ENCODE data around the gene UNC45B.
"Not testable (repeated sequence)": the region's sequence is repeated elsewhere in the genome, so short reads cannot be mapped to it uniquely, and the experiment has no call there.

Gene UNC45B

DNA sequence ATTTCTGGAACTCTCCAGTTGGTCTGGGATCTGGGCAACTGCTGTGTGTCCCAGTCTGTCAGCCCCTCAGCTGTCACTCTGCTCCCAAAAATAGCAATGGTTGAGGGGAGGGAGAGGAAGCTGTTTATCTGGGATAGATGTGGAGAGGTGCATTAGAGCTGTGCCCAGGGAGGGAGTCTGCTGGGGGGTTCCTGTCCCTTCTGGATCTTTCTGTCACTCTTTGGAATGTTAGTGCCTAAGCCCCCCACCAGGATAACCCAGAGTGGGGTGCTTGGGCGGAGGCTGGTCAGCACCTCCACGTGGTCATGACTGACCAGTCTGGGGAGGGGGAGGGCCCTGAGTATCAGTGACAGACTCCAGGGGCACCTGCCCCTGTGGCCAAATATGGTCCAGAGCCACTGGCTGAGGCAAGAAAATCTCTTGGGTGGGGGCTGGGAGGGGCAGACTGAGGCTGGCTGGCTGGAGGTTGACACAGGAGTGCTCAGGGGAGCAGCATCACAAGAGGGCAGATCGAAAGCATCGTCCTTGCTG, at the start of gene UNC45B:
Gene UNC45B (plus strand): TSS at position 443 of the 531 bp plus-strand sequence. CDS start 447 bp downstream, outside the sequence.
- no peak within 1 kb of the TSS for H3K9ac ChIP-seq (ENCODE audit: low read length in 2 of 2)
- H3K27ac ChIP-seq (ENCODE audit: low read length): peak within 1 kb of the TSS; percentile 11
- H3K4me1 ChIP-seq (ENCODE audit: control insufficient read depth, insufficient read depth, low read length): peaks cover 6% of the 10 kb centered on the region
- H3K36me3 ChIP-seq (ENCODE audit: control insufficient read depth in 2 of 2, insufficient read depth in 2 of 2, low read length in 2 of 2): no peaks in the 10 kb centered on the region
- no peak within 1 kb of the TSS for H3K4me3 ChIP-seq (ENCODE audit: low read length in 2 of 2)
- H3K9me3 ChIP-seq (ENCODE audit: control insufficient read depth in 2 of 2, low read length in 2 of 2): no peaks in the 10 kb centered on the region
- H3K27me3 ChIP-seq (ENCODE audit: control insufficient read depth in 1 of 2, insufficient read depth in 2 of 2, low read length in 2 of 2): no peaks in the 10 kb centered on the region

GRCh38 chr17:35099908-35100307, 47.7 kb upstream of the UNC45B start:
- no peak overlapping the region for H3K9ac ChIP-seq (ENCODE audit: low read length in 2 of 2)
- H3K27ac ChIP-seq (ENCODE audit: low read length): no peak overlapping the region
- no peaks in the 10 kb centered on the region for H3K27me3 ChIP-seq (ENCODE audit: control insufficient read depth in 1 of 2, insufficient read depth in 2 of 2, low read length in 2 of 2)
- no peaks in the 10 kb centered on the region for H3K9me3 ChIP-seq (ENCODE audit: control insufficient read depth in 2 of 2, low read length in 2 of 2)
- H3K4me3 ChIP-seq (ENCODE audit: low read length in 2 of 2): no peak overlapping the region
- no peaks in the 10 kb centered on the region for H3K4me1 ChIP-seq (ENCODE audit: control insufficient read depth, insufficient read depth, low read length)
- peaks cover 12 to 23% of the 10 kb centered on the region in 2 donors for H3K36me3 ChIP-seq (ENCODE audit: control insufficient read depth in 2 of 2, insufficient read depth in 2 of 2, low read length in 2 of 2)

- peaks cover 0 to 3% of the 10 kb centered on the region in 2 donors for H3K9me3 ChIP-seq (ENCODE audit: control insufficient read depth in 2 of 2, low read length in 2 of 2)
- H3K4me3 ChIP-seq (ENCODE audit: low read length in 2 of 2): no peak overlapping the region
- no peaks in the 10 kb centered on the region for H3K4me1 ChIP-seq (ENCODE audit: control insufficient read depth, insufficient read depth, low read length)
- H3K27me3 ChIP-seq (ENCODE audit: control insufficient read depth in 1 of 2, insufficient read depth in 2 of 2, low read length in 2 of 2): no peaks in the 10 kb centered on the region
- H3K9ac ChIP-seq (ENCODE audit: low read length in 2 of 2): no peak overlapping the region
- H3K36me3 ChIP-seq (ENCODE audit: control insufficient read depth in 2 of 2, insufficient read depth in 2 of 2, low read length in 2 of 2): peaks cover 14 to 29% of the 10 kb centered on the region in 2 donors
- H3K27ac ChIP-seq (ENCODE audit: low read length): no peak overlapping the region
Observed at GRCh38 chr17:35101036-35101435, 46.6 kb upstream of the UNC45B start.

DNA sequence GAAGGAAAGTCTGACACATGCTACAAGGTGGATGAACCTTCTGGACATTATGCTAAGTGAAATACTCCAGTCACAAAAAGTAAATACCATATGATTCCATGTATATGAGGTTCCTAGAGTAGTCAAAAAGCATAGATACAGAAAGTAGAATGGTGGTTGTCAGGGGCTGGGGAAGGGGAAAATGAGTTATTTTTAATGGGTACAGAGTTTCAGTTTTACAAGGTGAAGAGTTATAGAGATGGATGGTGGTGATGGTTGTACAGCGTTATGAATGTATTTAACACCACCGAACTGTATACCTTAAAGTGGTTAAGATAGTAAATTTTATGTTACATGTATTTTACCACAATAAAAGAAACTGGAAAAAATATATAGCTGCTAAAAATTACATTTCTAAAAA, 45.9 kb upstream of the UNC45B start:
- Histone ChIP-seq H3K36me3 (ENCODE audit: control insufficient read depth in 2 of 2, insufficient read depth in 2 of 2, low read length in 2 of 2) (peaks cover 20 to 36% of the 10 kb centered on the region in 2 donors), H3K27me3 (ENCODE audit: control insufficient read depth in 1 of 2, insufficient read depth in 2 of 2, low read length in 2 of 2) (no peaks in the 10 kb centered on the region)

DNA sequence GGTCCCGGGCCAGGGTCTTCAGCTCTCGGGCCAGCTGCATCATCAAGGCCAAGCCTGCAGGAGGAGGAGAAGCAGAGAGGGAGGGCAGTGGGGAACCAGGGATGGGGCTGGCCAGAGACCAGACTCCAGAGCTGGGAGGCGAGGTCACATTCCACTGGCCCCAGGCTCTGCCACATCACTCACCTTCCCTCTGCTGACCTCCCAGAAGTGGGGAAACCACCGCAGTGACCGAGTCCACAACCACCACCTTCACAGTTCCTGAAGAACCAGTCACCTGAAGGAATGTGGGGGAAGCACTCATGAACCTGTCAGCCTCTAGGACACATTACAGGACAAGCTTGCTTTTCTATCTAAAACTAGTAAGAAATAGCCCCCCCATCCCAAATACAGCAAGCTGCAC, 44.3 kb upstream of the UNC45B start:
- H3K27me3 ChIP-seq (ENCODE audit: control insufficient read depth in 1 of 2, insufficient read depth in 2 of 2, low read length in 2 of 2): no peaks in the 10 kb centered on the region
- H3K9me3 ChIP-seq (ENCODE audit: control insufficient read depth in 2 of 2, low read length in 2 of 2): peaks cover 0 to 4% of the 10 kb centered on the region in 2 donors
- H3K36me3 ChIP-seq (ENCODE audit: control insufficient read depth in 2 of 2, insufficient read depth in 2 of 2, low read length in 2 of 2): peaks cover 26 to 37% of the 10 kb centered on the region in 2 donors
- H3K4me3 ChIP-seq (ENCODE audit: low read length in 2 of 2): no peak overlapping the region
- no peak overlapping the region for H3K27ac ChIP-seq (ENCODE audit: low read length)
- H3K9ac ChIP-seq (ENCODE audit: low read length in 2 of 2): no peak overlapping the region
- H3K4me1 ChIP-seq (ENCODE audit: control insufficient read depth, insufficient read depth, low read length): no peaks in the 10 kb centered on the region

More for the DNA sequence above, 45.9 kb upstream of the UNC45B start:
- no peak overlapping the region for H3K4me3 ChIP-seq (ENCODE audit: low read length in 2 of 2)
- no peaks in the 10 kb centered on the region for H3K4me1 ChIP-seq (ENCODE audit: control insufficient read depth, insufficient read depth, low read length)
- peaks cover 0 to 4% of the 10 kb centered on the region in 2 donors for H3K9me3 ChIP-seq (ENCODE audit: control insufficient read depth in 2 of 2, low read length in 2 of 2)
- H3K9ac ChIP-seq (ENCODE audit: low read length in 2 of 2): no peak overlapping the region
- no peak overlapping the region for H3K27ac ChIP-seq (ENCODE audit: low read length)

DNA sequence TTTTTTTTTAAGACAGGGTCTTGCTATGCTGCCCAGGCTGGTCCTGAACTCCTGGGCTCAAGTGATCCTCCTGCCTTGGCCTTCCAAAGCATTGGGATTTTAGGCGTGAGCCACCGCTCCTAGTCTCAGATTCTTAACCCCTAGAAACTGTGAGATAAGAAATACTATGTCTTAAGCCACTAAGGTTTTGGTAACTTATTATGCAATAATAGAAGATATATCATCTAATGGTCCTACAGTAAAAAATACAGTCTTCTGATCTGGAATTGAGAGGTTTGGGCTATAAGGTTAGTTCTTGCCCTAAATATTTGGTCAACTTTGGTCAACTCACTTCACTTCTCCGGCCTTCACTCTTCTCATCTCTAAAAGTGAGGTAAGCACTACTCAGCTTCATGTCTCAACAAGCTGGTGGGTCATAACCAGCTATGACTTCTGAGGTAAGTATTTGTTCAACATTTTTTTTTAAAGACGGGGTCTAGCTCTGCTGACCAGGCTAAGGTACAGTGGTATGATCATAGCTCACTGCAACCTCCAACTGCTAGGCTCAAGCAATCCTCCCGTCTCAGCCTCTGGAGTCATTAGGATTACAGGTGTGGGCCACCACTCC, 42.7 kb upstream of the UNC45B start:
- Histone ChIP-seq H3K4me1 (ENCODE audit: control insufficient read depth, insufficient read depth, low read length) (no peaks in the 10 kb centered on the region), H3K9me3 (ENCODE audit: control insufficient read depth in 2 of 2, low read length in 2 of 2) (peaks cover 0 to 4% of the 10 kb centered on the region in 2 donors), H3K27me3 (ENCODE audit: control insufficient read depth in 1 of 2, insufficient read depth in 2 of 2, low read length in 2 of 2) (no peaks in the 10 kb centered on the region), H3K36me3 (ENCODE audit: control insufficient read depth in 2 of 2, insufficient read depth in 2 of 2, low read length in 2 of 2) (peaks cover 26 to 32% of the 10 kb centered on the region in 2 donors), H3K9ac (ENCODE audit: low read length in 2 of 2) (no peak overlapping the region), H3K27ac (ENCODE audit: low read length) (no peak overlapping the region), H3K4me3 (ENCODE audit: low read length in 2 of 2) (no peak overlapping the region)

- H3K27ac ChIP-seq (ENCODE audit: low read length); H3K9ac ChIP-seq (ENCODE audit: low read length in 2 of 2); H3K4me3 ChIP-seq (ENCODE audit: low read length in 2 of 2); H3K4me1 ChIP-seq (ENCODE audit: control insufficient read depth, insufficient read depth, low read length); H3K27me3 ChIP-seq (ENCODE audit: control insufficient read depth in 1 of 2, insufficient read depth in 2 of 2, low read length in 2 of 2); H3K9me3 ChIP-seq (ENCODE audit: control insufficient read depth in 2 of 2, low read length in 2 of 2): not testable (repeated sequence)
- peaks cover 13% of the 10 kb centered on the region in 2 donors for H3K36me3 ChIP-seq (ENCODE audit: control insufficient read depth in 2 of 2, insufficient read depth in 2 of 2, low read length in 2 of 2)
Observed at GRCh38 chr17:35110791-35111190, 36.8 kb upstream of the UNC45B start.

DNA sequence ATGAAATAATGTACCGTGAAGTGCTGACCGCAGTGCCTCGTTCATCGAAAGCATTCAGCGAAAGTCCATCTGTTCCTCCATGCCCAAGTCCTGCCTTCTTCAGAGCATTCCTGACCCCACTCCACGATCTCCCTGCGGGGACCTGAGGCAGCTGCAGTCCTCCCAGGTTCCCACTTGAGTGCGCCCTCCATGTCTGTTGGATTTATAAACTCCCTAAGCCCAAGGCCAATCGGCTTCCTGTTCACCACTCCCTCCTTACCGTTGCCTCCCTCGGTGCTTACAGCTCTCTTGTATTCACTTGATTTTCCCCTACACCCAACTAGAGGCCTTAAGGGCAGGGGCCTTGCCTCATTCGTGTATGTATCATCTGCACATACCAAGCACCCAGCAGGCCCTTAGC, 30.8 kb upstream of the UNC45B start:
- Histone ChIP-seq H3K27ac (ENCODE audit: low read length) (no peak overlapping the region), H3K27me3 (ENCODE audit: control insufficient read depth in 1 of 2, insufficient read depth in 2 of 2, low read length in 2 of 2) (no peaks in the 10 kb centered on the region), H3K9me3 (ENCODE audit: control insufficient read depth in 2 of 2, low read length in 2 of 2) (no peaks in the 10 kb centered on the region), H3K4me3 (ENCODE audit: low read length in 2 of 2) (no peak overlapping the region), H3K36me3 (ENCODE audit: control insufficient read depth in 2 of 2, insufficient read depth in 2 of 2, low read length in 2 of 2) (peaks cover 0 to 3% of the 10 kb centered on the region in 2 donors), H3K9ac (ENCODE audit: low read length in 2 of 2) (no peak overlapping the region), H3K4me1 (ENCODE audit: control insufficient read depth, insufficient read depth, low read length) (peaks cover 21% of the 10 kb centered on the region)

DNA sequence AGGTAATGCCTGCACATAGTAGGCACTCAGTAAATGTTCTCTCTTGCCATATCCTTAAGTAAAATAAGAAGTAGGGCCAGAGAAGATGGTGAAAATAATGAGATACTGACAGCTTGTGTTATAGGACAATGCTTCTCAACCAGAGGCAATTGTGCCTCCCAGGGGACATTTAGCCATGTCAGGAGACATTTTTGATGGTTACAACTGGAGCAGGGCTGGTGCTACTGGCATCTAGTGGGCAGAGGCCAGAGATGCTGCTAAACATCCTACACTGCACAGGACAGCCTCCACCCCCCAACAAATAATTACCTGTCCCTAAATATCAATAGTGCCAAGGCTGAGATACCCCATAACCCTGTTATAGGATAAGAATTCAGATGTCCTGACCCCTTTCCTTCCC, 29.6 kb upstream of the UNC45B start:
- H3K4me1 ChIP-seq (ENCODE audit: control insufficient read depth, insufficient read depth, low read length): peaks cover 21% of the 10 kb centered on the region
- H3K27ac ChIP-seq (ENCODE audit: low read length): no peak overlapping the region
- H3K4me3 ChIP-seq (ENCODE audit: low read length in 2 of 2): no peak overlapping the region
- H3K36me3 ChIP-seq (ENCODE audit: control insufficient read depth in 2 of 2, insufficient read depth in 2 of 2, low read length in 2 of 2): peaks cover 0 to 3% of the 10 kb centered on the region in 2 donors
- no peak overlapping the region for H3K9ac ChIP-seq (ENCODE audit: low read length in 2 of 2)
- H3K27me3 ChIP-seq (ENCODE audit: control insufficient read depth in 1 of 2, insufficient read depth in 2 of 2, low read length in 2 of 2): no peaks in the 10 kb centered on the region
- no peaks in the 10 kb centered on the region for H3K9me3 ChIP-seq (ENCODE audit: control insufficient read depth in 2 of 2, low read length in 2 of 2)

DNA sequence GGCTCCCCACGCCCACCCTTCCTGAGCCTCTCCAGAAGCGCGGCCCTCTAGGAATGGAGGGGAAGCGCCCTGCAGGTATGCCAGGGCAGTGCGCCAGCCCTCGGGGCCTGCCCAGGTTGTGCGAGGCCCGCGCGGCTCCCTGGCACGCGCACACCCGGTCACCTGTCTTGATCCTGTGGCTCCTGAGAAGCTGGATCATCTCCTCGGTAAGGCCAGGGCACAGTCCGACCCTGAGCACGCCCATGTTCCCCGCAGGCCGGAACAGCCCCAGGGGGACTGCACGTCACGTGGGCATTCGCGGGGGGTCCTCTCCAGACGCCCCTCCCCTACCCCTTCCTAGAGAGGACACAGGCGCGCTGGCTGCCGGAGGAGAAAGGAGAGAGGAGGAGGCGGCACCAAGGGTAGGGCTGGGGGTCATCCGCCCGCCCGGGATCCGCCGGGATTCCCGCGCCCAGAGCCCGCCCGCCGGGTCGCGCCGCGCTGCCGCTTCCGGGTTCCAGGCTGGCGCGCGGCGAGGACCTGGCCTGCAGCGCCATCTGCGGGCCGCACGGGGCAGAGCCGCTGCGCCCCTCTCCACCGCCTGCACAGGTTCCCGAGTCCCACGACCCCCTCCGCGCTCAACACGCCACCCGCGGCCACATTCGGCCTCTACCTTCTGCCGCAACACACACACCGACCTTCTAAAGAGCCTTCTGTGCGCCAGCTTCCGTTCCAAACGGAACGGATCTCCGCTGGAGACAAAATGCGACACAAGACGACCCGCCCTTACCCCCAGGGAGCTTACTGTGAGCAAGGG, 28.0 kb upstream of the UNC45B start, which contains the start of gene RAD51D:
Gene RAD51D (minus strand): TSS at position 491 of the 796 bp plus-strand sequence. CDS start 247 bp downstream, at position 244.
- Histone ChIP-seq H3K27ac (ENCODE audit: low read length) (peak within 1 kb of the TSS; percentile 58), H3K4me3 (ENCODE audit: low read length in 2 of 2) (peak within 1 kb of the TSS; percentile 91 to 96), H3K9me3 (ENCODE audit: control insufficient read depth in 2 of 2, low read length in 2 of 2) (no peaks in the 10 kb centered on the region), H3K36me3 (ENCODE audit: control insufficient read depth in 2 of 2, insufficient read depth in 2 of 2, low read length in 2 of 2) (peaks cover 0 to 3% of the 10 kb centered on the region in 2 donors), H3K9ac (ENCODE audit: low read length in 2 of 2) (peak within 1 kb of the TSS; percentile 89), H3K27me3 (ENCODE audit: control insufficient read depth in 1 of 2, insufficient read depth in 2 of 2, low read length in 2 of 2) (no peaks in the 10 kb centered on the region), H3K4me1 (ENCODE audit: control insufficient read depth, insufficient read depth, low read length) (peaks cover 21% of the 10 kb centered on the region)
